ENCODE measurements around the gene COBL.

- TF ChIP-seq TAF1 (IDR thresholded peaks at IDR 0.05; ENCODE audit: borderline replicate concordance, insufficient read depth, low read length) = no peak
- no peak for TF ChIP-seq POLR2AphosphoS5 (IDR thresholded peaks at IDR 0.05; ENCODE audit: low read depth, low read length)
Measured at GRCh38 chr7:51219261-51219988, 97.2 kb downstream of the COBL start.

All from PFSK-1 (cell line).